ENCODE data around the gene TNFSF12. TPM values are rescaled to one million over a fixed set of nuclear protein-coding genes. Genes with fewer than 3 reads are reported as not detected.

The TNFSF12 gene
- total RNA-seq, 1 donor: 11.7 TPM

DNA sequence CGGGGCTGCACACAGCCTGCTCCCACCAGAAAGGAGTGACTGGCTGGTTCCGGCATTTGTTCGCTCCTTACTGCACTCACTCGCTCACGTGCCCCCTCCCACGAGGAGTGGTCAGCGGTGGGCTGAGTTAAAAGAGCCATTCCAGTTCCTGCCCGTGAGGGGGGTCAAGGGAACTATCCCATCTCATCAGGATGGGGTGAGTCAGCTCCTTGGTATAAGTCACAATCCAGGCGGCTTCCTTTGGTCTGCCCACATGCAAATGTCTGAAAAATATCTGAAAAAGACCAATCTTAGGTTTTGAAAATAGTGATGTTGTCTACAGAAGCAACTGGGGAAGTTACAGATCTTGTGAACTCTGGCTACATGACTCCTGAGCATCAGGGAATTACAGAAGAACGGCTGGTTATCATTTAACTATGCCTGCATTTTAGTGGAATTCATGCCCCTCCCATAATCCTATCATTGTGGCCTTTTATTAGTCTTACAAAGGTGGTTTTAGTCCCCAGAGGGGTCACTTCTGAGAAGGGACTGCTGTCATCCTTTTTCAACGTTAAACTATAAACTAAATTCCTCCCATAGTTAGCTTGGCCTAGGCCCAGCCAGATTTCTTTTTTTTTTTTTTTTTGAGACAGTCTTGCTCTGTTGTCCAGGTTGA, 9.8 kb upstream of the TNFSF12 start:
- no peak overlapping the region for H3K4me3 ChIP-seq (ENCODE audit: low read depth, low read length)
- TF ChIP-seq, protein P1, sequence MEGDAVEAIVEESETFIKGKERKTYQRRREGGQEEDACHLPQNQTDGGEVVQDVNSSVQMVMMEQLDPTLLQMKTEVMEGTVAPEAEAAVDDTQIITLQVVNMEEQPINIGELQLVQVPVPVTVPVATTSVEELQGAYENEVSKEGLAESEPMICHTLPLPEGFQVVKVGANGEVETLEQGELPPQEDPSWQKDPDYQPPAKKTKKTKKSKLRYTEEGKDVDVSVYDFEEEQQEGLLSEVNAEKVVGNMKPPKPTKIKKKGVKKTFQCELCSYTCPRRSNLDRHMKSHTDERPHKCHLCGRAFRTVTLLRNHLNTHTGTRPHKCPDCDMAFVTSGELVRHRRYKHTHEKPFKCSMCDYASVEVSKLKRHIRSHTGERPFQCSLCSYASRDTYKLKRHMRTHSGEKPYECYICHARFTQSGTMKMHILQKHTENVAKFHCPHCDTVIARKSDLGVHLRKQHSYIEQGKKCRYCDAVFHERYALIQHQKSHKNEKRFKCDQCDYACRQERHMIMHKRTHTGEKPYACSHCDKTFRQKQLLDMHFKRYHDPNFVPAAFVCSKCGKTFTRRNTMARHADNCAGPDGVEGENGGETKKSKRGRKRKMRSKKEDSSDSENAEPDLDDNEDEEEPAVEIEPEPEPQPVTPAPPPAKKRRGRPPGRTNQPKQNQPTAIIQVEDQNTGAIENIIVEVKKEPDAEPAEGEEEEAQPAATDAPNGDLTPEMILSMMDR (IDR thresholded peaks at IDR 0.05; ENCODE audit: insufficient read depth, low read depth, low read length): no peak
- DNase-seq (ENCODE audit: low read depth): no peak

DNA sequence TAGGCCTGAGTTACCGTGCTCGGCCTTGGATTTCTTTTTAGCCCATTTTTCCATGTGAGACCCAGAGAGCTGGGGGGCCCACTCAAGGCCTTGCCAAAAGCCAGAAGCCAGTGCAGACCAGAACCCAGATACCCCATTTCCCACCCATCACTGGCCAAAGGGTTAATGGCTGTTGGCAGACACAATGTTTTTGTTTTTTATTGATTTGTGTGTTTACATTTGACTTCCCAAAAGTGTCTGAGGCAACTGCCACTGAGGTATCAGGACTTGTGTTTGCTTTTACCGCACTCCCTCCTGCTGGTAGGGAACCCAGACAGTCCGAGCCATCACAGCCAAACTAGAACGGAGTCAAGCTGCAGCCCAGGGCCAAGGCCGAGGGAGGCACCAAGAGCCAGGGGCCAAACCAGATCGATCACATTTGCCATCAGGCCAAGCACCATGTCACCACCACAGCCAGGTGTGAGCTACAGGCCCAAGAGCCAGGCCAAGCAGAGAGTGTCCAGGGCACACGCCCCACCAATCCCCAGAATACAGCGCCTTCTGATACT, 7.7 kb upstream of the TNFSF12 start:
- H3K4me3 ChIP-seq (ENCODE audit: low read depth, low read length): no peak overlapping the region
- no peak for DNase-seq (ENCODE audit: low read depth)

DNA sequence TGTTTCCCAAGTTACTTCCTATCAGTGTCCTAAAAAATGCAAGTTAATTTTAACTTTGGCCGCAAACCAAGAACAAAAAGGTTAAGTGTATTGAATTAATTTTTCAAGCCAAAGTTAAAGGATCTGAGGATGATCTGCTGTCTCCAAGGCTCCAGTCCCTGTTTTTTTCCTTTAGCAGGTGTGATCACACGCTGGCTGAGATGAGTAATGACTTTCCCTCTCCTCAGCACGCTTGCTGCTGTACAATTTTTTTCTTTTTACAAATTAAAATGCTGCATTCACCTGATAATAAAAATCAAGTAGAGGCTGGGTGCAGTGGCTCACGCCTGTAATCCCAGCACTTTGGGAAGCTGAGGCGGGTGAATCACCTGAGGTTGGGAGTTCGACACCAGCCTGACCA, 3.9 kb upstream of the TNFSF12 start:
- DNase-seq (ENCODE audit: low read depth): no peak
- H3K4me3 ChIP-seq (ENCODE audit: low read depth, low read length): no peak overlapping the region
- TF ChIP-seq, protein P1 (IDR thresholded peaks at IDR 0.05; ENCODE audit: insufficient read depth, low read depth, low read length): no peak

More for the DNA sequence above, 7.7 kb upstream of the TNFSF12 start:
- TF ChIP-seq, protein P1 (IDR thresholded peaks at IDR 0.05; ENCODE audit: insufficient read depth, low read depth, low read length): no peak

DNA sequence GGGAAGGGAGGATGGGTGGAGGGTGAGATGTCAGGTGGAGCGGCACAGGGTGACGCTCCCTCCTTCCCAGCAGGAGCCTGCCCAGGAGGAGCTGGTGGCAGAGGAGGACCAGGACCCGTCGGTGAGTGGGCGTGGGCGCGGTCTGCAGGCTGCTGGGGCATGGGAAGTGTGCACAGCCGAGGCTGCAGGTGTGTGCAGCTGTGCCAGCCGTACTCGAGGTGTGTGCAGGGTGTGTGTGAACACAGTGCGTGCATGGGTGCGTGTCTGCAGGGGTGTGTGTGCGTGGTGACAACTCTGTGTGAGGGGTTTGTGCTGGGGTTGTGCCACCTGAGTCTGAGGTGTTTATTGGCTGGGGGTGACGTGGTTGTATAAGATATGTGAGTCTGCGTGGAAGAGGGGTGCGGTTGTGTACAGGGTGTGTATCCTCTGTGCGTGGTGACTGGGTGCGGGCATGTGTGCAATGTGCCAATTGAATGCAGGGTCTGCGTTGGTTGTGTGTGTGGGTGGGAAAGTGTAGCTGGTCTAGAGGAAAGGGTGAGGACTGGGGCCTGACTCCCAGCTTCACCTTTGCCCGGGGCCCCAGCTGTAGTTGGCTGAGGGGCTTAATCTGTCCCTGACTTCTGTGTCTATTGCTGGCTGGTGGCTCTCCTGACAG, 670 bp downstream of the TNFSF12 start:
- TF ChIP-seq, protein P1 (IDR thresholded peaks at IDR 0.05; ENCODE audit: insufficient read depth, low read depth, low read length): no peak
- DNase-seq (ENCODE audit: low read depth): no peak
- peak overlapping the region; percentile 72 for H3K4me3 ChIP-seq (ENCODE audit: low read depth, low read length)

DNA sequence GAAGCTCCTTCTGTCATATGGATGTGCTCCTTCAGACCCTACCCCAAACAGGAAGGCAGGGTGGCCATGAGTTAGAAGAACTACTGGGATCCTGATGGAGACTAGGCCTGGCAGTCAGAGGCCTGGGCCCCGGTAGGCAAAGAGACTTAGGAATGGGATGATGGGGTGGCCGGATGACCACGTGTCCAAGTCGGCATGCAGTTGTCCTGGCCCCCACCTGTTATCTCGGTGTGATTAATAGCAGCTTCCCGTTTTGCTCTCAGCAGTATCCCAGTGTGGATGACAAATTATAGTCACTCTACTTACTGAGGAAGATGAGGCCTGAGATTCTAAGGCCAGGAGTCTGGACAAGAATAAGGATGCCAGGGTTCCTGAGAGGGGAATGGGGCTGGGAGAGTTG, 1.5 kb downstream of the TNFSF12 start:
- TF ChIP-seq, protein P1 (IDR thresholded peaks at IDR 0.05; ENCODE audit: insufficient read depth, low read depth, low read length): no peak
- DNase-seq (ENCODE audit: low read depth): no peak

DNA sequence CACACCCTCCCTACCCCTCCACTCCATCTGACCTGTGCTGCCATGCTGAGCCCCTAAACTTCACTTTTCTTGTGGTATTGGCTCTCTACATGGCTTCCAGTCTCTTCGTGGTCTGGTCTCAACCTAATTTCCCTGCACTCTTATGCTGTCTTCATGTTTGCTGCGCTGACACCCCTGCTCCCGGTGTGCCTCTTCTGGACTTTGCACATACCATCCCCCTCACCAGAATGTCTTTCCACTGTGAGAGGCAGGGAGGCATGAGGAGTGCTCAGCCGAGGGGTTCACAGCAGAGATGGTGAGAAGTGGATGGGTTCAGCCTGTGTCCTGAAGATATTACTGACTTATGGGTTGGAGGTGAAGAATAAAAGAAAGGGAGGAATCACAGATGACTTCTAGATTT, 2.5 kb downstream of the TNFSF12 start:
- H3K4me3 ChIP-seq (ENCODE audit: low read depth, low read length): no peak overlapping the region
- TF ChIP-seq, protein P1 (IDR thresholded peaks at IDR 0.05; ENCODE audit: insufficient read depth, low read depth, low read length): no peak
- no peak for DNase-seq (ENCODE audit: low read depth)

More for the DNA sequence above, 1.5 kb downstream of the TNFSF12 start:
- no peak overlapping the region for H3K4me3 ChIP-seq (ENCODE audit: low read depth, low read length)

All from fibroblast of villous mesenchyme (primary cell).